HCT116 (cell line): ENCODE results near the gene KIAA1755.

Experiments used
- CTCF ChIP-seq, 3 experiments: fragments of 200-600 bp in 1 of 3; sonication (generic) in 1 of 3; IDR thresholded peaks in 2 of 3; conservative IDR thresholded peaks in 1 of 3; 2 replicates each; pipeline ENCODE4 v1.5.1; 2012 to 2017; ENCODE audit warnings: low read depth in 2 of 3, low read length in 2 of 3, antibody characterized with exemption in 1 of 3, borderline replicate concordance in 1 of 3, control low read depth in 1 of 3, mild to moderate bottlenecking in 1 of 3, mixed read lengths in 1 of 3, mixed run types in 1 of 3, moderate library complexity in 1 of 3; ENCODE audit not compliant: insufficient read depth in 1 of 3
- RAD21 ChIP-seq: IDR thresholded peaks from 2 replicates; pipeline ENCODE4 v1.6.1; 2012; ENCODE audit warnings: low read depth, mild to moderate bottlenecking

- TF ChIP-seq CTCF (IDR thresholded peaks at IDR 0.05 in 2 of 3, conservative IDR thresholded peaks at IDR 0.05 in 1 of 3; ENCODE audit: borderline replicate concordance in 1 of 3, insufficient read depth in 1 of 3, low read depth in 2 of 3, low read length in 2 of 3): no peak
- TF ChIP-seq RAD21: no peak
Observed at GRCh38 chr20:38194971-38195504, 65.5 kb downstream of the KIAA1755 start.
